ENCODE data around the gene OR5B3.

Gene OR5B3

DNA sequence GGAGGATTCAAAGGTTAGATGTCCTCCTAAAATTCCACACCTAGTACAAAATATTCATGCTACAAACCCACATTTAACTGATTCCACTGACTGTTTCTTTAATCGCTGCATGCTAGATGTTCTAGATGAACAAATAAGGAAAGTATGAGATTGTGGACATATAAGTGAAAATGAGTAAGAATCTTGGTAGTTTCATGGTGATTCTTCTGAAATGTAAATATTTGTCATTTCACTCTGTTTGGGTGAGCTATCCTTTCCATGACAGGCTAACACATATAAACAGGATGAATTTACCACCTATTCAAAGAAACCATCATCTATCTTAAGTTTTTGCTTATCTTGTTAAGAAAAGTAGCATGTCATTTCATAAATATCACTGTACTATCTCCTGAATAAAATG, 14.8 kb downstream of the OR5B3 start:
- in situ Hi-C loops (cut with HindIII; ENCODE audit: low sequenced_read_pairs): no loop called here
- DNase-seq (ENCODE audit: low read depth, low spot score): peak; percentile 4
- TF ChIP-seq, protein P1, sequence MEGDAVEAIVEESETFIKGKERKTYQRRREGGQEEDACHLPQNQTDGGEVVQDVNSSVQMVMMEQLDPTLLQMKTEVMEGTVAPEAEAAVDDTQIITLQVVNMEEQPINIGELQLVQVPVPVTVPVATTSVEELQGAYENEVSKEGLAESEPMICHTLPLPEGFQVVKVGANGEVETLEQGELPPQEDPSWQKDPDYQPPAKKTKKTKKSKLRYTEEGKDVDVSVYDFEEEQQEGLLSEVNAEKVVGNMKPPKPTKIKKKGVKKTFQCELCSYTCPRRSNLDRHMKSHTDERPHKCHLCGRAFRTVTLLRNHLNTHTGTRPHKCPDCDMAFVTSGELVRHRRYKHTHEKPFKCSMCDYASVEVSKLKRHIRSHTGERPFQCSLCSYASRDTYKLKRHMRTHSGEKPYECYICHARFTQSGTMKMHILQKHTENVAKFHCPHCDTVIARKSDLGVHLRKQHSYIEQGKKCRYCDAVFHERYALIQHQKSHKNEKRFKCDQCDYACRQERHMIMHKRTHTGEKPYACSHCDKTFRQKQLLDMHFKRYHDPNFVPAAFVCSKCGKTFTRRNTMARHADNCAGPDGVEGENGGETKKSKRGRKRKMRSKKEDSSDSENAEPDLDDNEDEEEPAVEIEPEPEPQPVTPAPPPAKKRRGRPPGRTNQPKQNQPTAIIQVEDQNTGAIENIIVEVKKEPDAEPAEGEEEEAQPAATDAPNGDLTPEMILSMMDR (IDR thresholded peaks at IDR 0.05; ENCODE audit: low read depth, low read length): no peak
- no peak overlapping the region for H3K4me3 ChIP-seq (ENCODE audit: low read depth, low read length)

DNA sequence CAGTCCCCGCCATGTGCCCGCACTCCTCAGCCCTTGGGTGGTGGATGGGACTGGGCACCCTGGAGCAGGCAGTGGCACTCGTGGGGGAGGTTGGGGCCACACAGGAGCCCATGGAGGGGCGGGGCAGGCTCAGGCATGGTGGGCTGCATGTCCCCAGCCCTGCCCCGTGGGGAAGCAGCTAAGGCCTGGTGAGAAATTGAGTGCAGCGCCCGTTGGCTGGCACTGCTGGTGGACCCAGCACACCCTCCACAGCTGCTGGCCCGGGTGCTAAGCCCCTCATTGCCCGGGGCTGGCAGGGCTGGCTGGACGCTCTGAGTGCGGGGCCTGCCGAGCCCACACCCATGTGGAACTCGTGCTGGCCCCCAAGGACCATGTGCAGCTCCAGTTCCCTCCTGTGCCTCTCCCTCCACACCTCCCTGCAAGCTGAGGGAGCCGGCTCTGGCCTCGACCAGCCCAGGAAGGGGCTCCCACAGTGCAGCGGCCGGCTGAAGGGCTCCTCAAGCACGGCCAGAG, 16.1 kb downstream of the OR5B3 start:
- TF ChIP-seq, protein P1 (IDR thresholded peaks at IDR 0.05; ENCODE audit: low read depth, low read length): no peak
- H3K4me3 ChIP-seq (ENCODE audit: low read depth, low read length): no peak overlapping the region
- in situ Hi-C loops (cut with HindIII; ENCODE audit: low sequenced_read_pairs): no loop called here
- DNase-seq (ENCODE audit: low read depth, low spot score): no peak

DNA sequence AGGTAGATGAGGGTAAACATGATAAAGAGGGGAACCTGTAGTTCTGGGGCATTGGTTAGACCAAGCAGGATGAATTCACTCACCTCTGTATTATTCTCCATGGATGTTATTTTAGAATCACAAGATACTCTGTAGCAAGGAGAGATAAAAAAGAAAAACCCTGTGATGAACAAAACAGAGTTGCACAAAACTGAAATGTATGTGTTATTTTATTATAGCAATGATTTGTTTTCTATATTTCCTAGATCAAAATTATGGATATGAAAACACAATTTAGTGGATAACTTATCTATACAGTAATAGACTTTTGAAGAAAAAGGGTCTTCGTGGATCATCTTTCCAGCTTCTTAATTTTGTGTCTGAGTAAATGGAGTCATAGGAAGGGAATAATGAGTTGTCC, 47.7 kb downstream of the OR5B3 start, which contains the start of gene OR5B17:
Gene OR5B17, minus strand, starts transcription at position 101 of the 400 bp plus-strand sequence. Its CDS starts 0 bp downstream, at position 101.
- no peak for DNase-seq (ENCODE audit: low read depth, low spot score)
- H3K4me3 ChIP-seq (ENCODE audit: low read depth, low read length): no peak within 1 kb of the TSS
- in situ Hi-C loops (cut with HindIII; ENCODE audit: low sequenced_read_pairs): no loop called here
- TF ChIP-seq, protein P1 (IDR thresholded peaks at IDR 0.05; ENCODE audit: low read depth, low read length): no peak

DNA sequence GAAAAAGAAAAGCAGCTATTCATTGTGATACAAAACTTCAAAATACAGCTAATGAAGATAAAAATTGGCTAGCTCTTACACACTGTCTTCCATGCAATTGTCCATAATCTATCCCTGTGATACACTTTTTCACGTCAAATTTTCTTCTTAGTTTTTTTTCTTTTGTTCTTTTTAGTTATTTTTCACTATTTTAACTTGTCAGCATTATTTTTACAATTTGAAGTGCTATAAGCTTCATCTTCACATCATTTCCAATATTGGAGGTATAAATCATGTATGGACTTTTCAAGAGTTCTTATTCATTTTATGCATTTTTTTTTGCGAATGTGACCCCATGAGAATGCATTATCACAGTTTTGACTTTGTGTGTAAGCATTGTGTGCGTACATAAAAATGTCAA, 51.9 kb downstream of the OR5B3 start:
- TF ChIP-seq, protein P1 (IDR thresholded peaks at IDR 0.05; ENCODE audit: low read depth, low read length): no peak
- H3K4me3 ChIP-seq (ENCODE audit: low read depth, low read length): no peak overlapping the region
- DNase-seq (ENCODE audit: low read depth, low spot score): no peak
- in situ Hi-C loops (cut with HindIII; ENCODE audit: low sequenced_read_pairs): no loop called here
